Measurements from ENCODE around the gene LTBP3.
"Not testable (repeated sequence)": the region's sequence is repeated elsewhere in the genome, so short reads cannot be mapped to it uniquely, and the experiment has no call there.

The LTBP3 gene

GRCh38 chr11:65535102-65535501, 23.1 kb downstream of the LTBP3 start:
- FAIRE-seq: no peak

GRCh38 chr11:65532388-65533064, 25.6 kb downstream of the LTBP3 start:
- no peak for FAIRE-seq

DNA sequence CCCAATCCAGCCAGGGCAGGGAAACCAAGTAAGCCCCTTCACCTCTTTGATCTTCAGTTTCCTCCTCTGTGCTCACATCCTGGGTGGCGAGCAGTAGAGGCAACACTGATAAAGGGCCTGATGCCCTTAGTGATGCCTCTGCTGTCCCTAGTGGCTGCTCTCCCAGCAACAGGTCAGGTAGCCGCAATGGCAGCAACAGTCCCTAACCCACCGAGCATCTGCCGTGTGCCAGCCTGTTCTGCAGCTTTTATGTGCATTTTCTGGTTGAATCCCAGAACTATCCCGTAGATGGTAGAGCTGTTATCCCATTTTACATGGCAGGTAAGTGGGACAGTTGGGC, 28.0 kb downstream of the LTBP3 start:
- FAIRE-seq: no peak

- FAIRE-seq: no peak
Measured at GRCh38 chr11:65529475-65530156, 28.5 kb downstream of the LTBP3 start.

DNA sequence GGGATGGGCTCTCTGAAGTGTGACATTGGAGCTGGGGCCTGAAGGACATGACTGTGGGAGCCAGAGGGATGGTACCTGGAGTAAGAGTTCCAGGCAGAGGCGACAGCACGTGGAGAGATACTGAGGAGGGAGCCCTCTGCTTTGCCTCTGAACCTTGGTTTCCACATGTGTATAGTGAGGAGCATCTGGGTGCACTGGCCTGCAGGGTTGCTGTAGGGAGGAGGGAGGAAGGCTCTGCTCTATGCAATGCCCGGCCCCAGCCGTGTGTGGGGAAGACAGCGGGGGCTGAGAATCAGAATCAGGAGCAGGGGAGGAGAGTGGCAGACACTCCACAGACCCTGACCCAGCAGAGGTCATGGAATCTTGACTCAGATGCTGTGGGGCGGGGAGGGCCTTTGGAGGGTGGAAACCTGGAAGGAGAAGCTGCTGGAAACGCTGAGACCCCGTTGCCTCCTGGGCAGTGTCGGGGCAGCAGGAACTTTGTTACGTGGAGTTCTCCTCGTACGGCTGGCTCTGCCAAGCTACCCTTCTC, 29.3 kb downstream of the LTBP3 start:
- FAIRE-seq: no peak

DNA sequence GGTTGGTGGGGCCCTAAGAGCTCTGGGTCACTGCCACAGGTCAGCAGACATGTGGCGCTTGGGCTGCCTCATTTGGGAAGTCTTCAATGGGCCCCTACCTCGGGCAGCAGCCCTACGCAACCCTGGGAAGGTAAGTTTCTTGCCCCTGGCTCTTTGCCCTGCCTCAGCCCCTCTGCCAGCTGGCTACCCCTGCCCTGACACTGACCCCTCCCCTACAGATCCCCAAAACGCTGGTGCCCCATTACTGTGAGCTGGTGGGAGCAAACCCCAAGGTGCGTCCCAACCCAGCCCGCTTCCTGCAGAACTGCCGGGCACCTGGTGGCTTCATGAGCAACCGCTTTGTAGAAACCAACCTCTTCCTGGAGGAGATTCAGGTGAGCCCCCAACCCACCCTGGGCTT, 31.4 kb downstream of the LTBP3 start:
- FAIRE-seq: no peak

- no peak for FAIRE-seq
Measured at GRCh38 chr11:65525546-65526480, 32.3 kb downstream of the LTBP3 start.

- FAIRE-seq: no peak
Measured at GRCh38 chr11:65524741-65525545, 33.2 kb downstream of the LTBP3 start, which contains the start of gene SCYL1. Gene SCYL1 (plus strand): TSS chr11:65525083. CDS start chr11:65525154, 71 bp downstream.

GRCh38 chr11:65524014-65524740, 34.0 kb downstream of the LTBP3 start:
- FAIRE-seq: no peak

- FAIRE-seq: not testable (repeated sequence)
Measured at GRCh38 chr11:65523631-65523968, 34.6 kb downstream of the LTBP3 start.

DNA sequence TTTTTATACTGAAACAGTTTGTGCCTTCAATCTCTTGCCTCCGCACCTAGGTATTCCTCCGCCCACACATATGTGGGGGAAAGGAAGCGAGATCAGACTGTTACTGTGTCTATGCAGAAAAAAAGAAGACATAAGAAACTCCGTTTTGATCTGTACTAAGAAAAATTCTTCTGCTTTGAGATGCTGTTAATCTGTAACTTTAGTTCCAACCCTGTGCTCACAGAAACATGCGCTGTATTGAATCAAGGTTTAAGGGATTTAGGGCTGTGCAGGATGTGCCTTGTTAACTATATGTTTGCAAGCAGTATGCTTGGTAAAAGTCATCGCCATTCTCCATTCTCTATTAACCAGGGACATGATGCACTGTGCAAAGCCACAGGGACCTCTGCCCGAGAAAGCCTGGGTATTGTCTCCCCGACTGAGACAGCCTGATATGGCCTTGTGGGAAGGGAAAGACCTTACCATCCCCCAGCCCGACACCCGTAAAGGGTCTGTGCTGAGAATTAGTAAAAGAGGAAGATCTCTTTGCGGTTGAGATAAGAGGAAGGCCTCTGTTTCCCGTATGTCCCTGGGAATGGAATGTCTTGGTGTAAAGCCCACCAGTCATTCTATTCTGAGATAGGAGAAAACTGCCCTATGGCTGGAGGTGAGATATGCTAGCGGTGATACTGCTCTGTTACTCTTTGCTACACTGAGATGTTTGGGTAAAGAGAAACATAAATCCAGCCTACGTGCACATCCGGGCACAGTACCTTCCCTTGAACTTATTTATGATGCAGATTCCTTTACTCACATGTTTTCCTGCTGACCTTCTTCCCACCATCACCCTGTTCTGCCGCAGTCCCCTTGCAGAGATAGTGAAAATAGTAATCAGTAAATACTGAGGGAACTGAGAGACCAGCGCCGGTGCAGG, 35.2 kb downstream of the LTBP3 start:
- not testable (repeated sequence) for FAIRE-seq

- FAIRE-seq: not testable (repeated sequence)
Measured at GRCh38 chr11:65521777-65522521, 36.2 kb downstream of the LTBP3 start.

DNA sequence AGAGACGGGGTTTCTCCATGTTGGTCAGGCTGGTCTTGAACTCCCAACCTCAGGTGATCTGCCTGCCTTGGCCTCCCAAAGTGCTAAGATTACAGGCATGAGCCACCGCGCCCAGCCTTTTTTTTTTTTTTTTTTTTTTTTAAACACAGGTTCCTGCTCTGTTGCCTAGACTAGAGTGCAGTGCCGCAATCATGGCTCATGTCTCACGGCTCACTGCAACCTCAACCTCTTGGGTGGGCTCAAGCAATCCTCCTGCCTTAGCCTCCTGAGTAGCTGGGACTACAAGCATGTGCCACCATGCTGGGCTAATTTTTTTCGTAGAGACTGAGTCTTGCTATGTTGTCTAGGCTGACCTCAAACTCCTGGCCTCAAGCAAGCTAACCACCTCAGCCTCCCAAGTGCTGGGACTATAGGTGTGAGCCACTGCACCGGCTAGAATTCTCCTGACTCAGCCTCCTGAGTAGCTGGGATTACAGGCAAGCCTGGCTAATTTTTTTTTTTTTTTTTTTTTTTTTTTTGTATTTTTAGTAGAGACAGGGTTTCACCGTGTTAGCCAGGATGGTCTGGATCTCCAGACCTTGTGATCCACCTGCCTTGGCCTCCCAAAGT, 39.1 kb downstream of the LTBP3 start:
- not testable (repeated sequence) for FAIRE-seq

- no peak for FAIRE-seq
Measured at GRCh38 chr11:65516135-65516968, 41.8 kb downstream of the LTBP3 start.

- not testable (repeated sequence) for FAIRE-seq
Measured at GRCh38 chr11:65512311-65512710, 45.8 kb downstream of the LTBP3 start.

GRCh38 chr11:65506772-65507505, 51.2 kb downstream of the LTBP3 start:
- no peak for FAIRE-seq

- no peak for FAIRE-seq
Measured at GRCh38 chr11:65506290-65506771, 51.8 kb downstream of the LTBP3 start.
